Right renal pelvis (tissue), 4 donors: ENCODE measurements around the gene TFDP3. TPM values are rescaled to one million over a fixed set of nuclear protein-coding genes. Genes with fewer than 3 reads are reported as not detected.

Experiments used
- DNase-seq, 4 donors: peaks; one replicate each; pipeline ENCODE4 v3.0.0-alpha.2; 2013; ENCODE audit warnings: low read depth in 4 of 4, low spot score in 3 of 4, missing footprints in 1 of 4
- polyA plus RNA-seq, 4 donors: library from polyadenylated mRNA; unstranded; fragments of 120-200 nt; gene quantifications; one replicate each; pipeline ENCODE4 v1.2.1, GENCODE V29; 2013; ENCODE audit not compliant: insufficient read length in 4 of 4

Gene TFDP3
- polyA plus RNA-seq, 4 donors = 0.05 TPM; not detected in 3

- DNase-seq = no peak
Observed at GRCh38 chrX:133188631-133189030, 29.5 kb downstream of the TFDP3 start.

- no peak for DNase-seq
Observed at GRCh38 chrX:133185938-133186337, 32.2 kb downstream of the TFDP3 start.

- DNase-seq = no peak
Observed at GRCh38 chrX:133185119-133185518, 33.0 kb downstream of the TFDP3 start.

DNA sequence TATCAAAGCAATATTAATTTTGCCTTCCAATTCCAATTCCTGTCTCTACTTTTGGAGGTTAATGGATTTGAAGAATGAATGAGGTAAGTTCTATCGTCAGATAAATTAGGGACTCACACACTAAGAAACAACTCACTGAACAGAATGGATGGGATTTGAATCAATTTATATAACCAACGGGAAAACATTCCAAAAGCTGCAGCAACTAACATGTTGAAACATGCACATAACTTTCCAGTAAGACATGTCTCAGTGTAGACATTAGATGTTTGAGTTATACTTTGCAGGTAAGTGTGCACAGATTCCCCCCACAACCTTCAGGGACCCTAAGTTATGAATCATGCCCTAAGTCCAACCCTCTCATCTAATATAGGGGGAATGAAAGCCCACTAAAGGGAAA, 34.3 kb downstream of the TFDP3 start:
- no peak for DNase-seq

- no peak for DNase-seq
Observed at GRCh38 chrX:133179500-133179899, 38.7 kb downstream of the TFDP3 start.

DNA sequence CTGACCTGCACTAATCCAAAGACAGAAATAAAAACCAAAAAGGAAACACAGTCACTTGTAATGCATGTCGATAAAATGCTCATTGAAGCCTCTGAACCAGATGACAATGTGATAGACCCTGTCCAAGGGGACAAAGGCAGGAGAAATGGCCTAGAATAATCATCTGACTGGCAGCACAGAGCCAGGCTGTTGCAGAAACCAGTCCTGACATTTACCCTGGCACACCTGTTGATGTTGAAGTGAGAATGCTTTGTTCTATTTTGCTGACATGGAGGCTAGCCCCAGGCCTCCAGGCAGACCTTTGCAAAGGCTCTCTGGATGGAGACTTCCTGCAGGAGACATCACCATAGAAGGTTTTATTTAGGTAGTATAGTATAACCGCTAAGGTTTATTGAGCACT, 41.0 kb downstream of the TFDP3 start:
- no peak for DNase-seq

DNA sequence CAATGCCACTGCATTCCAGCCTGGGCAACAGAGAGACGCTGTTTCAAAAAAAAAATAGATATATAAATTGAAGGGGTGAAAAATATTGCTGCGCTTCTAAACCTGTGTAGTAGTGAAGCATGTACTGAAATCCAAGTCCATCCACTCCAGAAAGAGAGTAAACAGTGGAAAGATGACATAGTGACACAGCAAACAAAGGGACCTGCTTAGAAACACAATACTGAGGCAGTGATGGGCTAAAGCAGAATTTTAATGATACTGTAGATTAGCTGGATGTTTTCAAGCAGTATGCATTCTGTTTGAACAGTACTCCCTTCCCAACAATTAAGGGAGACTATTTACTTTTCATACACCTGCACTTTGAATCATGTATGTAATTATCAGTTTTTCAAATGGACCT, 42.5 kb downstream of the TFDP3 start:
- no peak for DNase-seq

DNA sequence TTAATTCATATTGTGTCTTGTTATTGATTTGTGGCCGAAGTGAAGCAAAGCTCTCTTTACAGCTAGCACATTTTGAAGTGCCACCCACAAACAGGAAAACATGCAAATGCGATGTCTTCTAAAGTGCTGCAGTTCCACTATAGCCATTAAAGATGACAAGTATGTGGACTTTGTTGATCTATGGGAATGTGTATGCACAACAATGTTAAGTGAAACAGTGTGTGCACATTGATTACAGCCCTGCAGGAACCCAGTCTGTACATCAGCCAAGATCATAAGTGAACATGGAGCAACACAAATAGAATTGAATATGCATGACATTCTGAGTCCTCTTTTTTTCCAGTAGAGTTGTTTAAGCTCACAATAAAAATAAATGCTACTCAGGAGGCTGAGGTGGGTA, 43.0 kb downstream of the TFDP3 start:
- DNase-seq = no peak

- no peak for DNase-seq
Observed at GRCh38 chrX:133171962-133172708, 46.0 kb downstream of the TFDP3 start.

Other genes starting within 250 kb of the TFDP3 start
- not detected for gene USP26, start 121.2 kb downstream of the TFDP3 start, polyA plus RNA-seq
- 10 to 100 TPM; 20.8 to 25.2 (median 23.3) TPM for gene GPC4, start 197.1 kb upstream of the TFDP3 start, polyA plus RNA-seq